Thoracic aorta (tissue), 2 donors: ENCODE results near the gene TGFB2. TPM values are rescaled to one million over a fixed set of nuclear protein-coding genes. Genes with fewer than 3 reads are reported as not detected.
A peak's percentile ranks its signal among the peaks of the same experiment; 100 is the strongest.

Experiments
- ATAC-seq: fragments of 150-250 bp; one replicate; pipeline ENCODE4 v1.8.0; 2017; ENCODE audit warnings: low read depth; ENCODE audit not compliant: insufficient number of reproducible peaks, low FRiP score
- DNase-seq: peaks from one replicate; pipeline ENCODE4 v3.0.0-alpha.2; 2020; ENCODE audit warnings: low spot score
- H3K27ac ChIP-seq, 2 donors: fragments of 200-600 bp; sonication (generic); 1 replicate in 1 of 2; 2 replicates in 1 of 2; pipeline ENCODE4 v1.5.1; 2016; ENCODE audit warnings: mild to moderate bottlenecking in 2 of 2, moderate library complexity in 2 of 2
- H3K27me3 ChIP-seq: fragments of 200-600 bp; sonication (generic); replicated peaks from 2 replicates; pipeline ENCODE4 v1.6.0; 2016; ENCODE audit warnings: mild to moderate bottlenecking; ENCODE audit not compliant: insufficient read depth
- H3K36me3 ChIP-seq: fragments of 200-600 bp; sonication (generic); one replicate; pipeline ENCODE4 v1.5.1; 2016
- H3K4me1 ChIP-seq, 2 donors: fragments of 200-600 bp; sonication (generic); 1 replicate in 1 of 2; 2 replicates in 1 of 2; pipeline versions ENCODE4 v1.5.1 to v1.6.0; 2016; ENCODE audit warnings: low read depth in 2 of 2, mild to moderate bottlenecking in 1 of 2; ENCODE audit not compliant: control insufficient read depth in 1 of 2
- H3K4me3 ChIP-seq: fragments of 200-600 bp; sonication (generic); 2 replicates; pipeline ENCODE4 v1.5.1; 2016; ENCODE audit warnings: mild to moderate bottlenecking
- H3K9me3 ChIP-seq: fragments of 200-600 bp; sonication (generic); 2 replicates; pipeline ENCODE4 v1.5.1; 2016
- total RNA-seq, 2 donors: library from RNA; depleted of rRNA; stranded (reverse); fragments of >200 nt; gene quantifications; one replicate each; pipeline versions ENCODE4 v1.1.0 to v1.2.3, GENCODE V29; 2016
- TF ChIP-seq, protein P1 (sequence below): fragments of 200-600 bp; sonication (generic); IDR thresholded peaks from one replicate; pipeline ENCODE4 v1.5.1; 2019; ENCODE audit warnings: antibody characterized with exemption

TGFB2 gene
- total RNA-seq, 2 donors from 2014 or later: 9.1 to 9.2 TPM

GRCh38 chr1:218466341-218467010, 121.3 kb downstream of the TGFB2 start:
- H3K4me1 ChIP-seq: peaks cover 28 to 49% of the 10 kb centered on the region in 2 donors
- H3K9me3 ChIP-seq: no peaks in the 10 kb centered on the region
- TF ChIP-seq, protein P1, sequence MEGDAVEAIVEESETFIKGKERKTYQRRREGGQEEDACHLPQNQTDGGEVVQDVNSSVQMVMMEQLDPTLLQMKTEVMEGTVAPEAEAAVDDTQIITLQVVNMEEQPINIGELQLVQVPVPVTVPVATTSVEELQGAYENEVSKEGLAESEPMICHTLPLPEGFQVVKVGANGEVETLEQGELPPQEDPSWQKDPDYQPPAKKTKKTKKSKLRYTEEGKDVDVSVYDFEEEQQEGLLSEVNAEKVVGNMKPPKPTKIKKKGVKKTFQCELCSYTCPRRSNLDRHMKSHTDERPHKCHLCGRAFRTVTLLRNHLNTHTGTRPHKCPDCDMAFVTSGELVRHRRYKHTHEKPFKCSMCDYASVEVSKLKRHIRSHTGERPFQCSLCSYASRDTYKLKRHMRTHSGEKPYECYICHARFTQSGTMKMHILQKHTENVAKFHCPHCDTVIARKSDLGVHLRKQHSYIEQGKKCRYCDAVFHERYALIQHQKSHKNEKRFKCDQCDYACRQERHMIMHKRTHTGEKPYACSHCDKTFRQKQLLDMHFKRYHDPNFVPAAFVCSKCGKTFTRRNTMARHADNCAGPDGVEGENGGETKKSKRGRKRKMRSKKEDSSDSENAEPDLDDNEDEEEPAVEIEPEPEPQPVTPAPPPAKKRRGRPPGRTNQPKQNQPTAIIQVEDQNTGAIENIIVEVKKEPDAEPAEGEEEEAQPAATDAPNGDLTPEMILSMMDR: no peak
- H3K27ac ChIP-seq: peak overlapping the region; percentile 31 to 67
- no peaks in the 10 kb centered on the region for H3K36me3 ChIP-seq
- ATAC-seq (no peak), DNase-seq (no peak)
- no peaks in the 10 kb centered on the region for H3K27me3 ChIP-seq
- H3K4me3 ChIP-seq: no peak overlapping the region

DNA sequence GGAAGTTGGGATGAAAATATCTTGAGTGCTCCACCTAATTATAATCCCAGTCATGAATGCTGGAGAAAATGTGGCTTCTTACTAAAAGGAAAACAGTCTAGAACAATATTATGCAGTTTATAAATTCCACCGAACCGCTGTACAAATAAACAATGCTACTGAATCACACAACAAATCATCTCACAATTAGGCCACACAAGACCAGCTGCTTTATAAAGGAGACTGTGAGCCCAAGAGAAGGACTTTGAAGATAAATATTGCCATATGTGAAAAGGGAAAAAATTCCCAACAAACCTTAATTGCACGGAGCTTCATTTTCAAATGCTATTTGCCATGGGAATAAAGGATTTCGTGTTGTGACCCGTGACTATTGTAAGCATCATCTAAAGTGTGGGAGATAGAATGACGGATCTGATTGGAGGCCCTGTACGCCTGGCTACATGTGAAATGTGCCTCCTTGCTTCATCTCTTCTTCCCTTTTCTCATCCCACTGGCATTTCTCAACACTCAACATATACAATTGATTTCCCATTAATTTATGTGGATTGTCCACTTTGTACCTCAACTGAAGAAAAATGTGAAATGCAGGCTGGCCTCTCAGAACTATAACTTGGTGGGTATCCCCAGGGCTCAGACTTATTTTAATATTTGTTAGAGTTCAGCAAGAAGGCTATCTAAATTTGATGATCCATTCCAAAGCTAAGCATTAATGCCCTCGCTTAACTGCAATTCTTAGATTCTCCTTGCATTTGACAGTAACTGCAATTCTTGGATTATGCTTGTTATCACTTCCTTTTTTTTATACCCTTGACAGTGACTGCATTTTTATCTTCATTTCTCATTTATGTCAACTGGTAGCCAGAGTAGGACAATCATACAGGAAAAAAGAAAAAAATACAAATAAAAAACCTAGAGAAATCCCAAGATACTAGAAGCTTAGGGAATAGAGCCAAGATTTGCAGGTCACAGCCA, 122.3 kb downstream of the TGFB2 start:
- TF ChIP-seq, protein P1: no peak
- no peak for DNase-seq
- Histone ChIP-seq H3K4me3 (no peak overlapping the region), H3K27me3 (no peaks in the 10 kb centered on the region), H3K27ac (peak overlapping the region; percentile 31 to 67), H3K4me1 (peaks cover 25 to 42% of the 10 kb centered on the region in 2 donors), H3K36me3 (no peaks in the 10 kb centered on the region), H3K9me3 (no peaks in the 10 kb centered on the region)
- no peak for ATAC-seq

DNA sequence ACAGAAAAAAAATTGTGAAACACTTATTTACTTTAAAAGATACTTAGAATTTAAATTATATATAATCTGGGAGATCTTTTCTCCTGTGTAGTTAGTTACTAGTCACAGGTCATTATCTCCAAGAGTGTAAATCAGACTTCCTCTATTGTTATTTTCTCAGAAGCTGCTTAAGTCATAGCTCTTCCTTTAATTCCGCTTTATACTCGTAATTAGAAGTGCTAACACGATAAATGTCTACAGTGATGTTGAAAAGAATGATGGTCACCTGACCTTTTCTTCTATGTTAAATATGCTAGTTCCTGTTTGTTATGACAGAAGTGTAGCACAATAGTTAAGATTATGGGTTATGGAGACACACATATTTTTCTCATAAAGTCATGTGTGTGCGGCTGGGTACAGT, 123.6 kb downstream of the TGFB2 start:
- no peak for ATAC-seq

DNA sequence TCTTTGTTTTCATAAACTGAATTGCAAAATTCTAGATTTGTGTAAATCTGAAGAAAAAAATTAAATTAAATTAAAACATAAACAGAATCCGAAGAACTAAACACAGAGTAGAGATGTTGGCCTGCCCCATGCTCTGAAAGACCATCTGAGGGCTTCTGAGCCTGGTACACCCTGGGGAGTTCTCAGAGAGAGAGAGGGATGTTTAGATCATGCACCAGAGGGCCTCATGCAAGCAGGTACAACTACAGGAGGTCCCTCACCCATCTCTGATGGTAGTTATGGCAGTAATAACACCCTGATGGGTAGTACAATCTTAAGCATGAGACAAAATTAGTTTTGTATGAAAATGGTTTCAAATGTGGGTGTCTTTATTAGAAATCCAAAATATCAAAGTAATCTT, 127.7 kb downstream of the TGFB2 start:
- no peak for ATAC-seq
- H3K27ac ChIP-seq: no peak overlapping the region
- H3K4me3 ChIP-seq: no peak overlapping the region
- no peak for DNase-seq
- no peaks in the 10 kb centered on the region for H3K9me3 ChIP-seq
- peaks cover 7 to 38% of the 10 kb centered on the region in 2 donors for H3K4me1 ChIP-seq
- TF ChIP-seq, protein P1: no peak
- H3K27me3 ChIP-seq: no peaks in the 10 kb centered on the region
- no peaks in the 10 kb centered on the region for H3K36me3 ChIP-seq

More for the DNA sequence above, 123.6 kb downstream of the TGFB2 start:
- Histone ChIP-seq H3K4me1 (peaks cover 15 to 34% of the 10 kb centered on the region in 2 donors), H3K4me3 (no peak overlapping the region), H3K27ac (peak overlapping the region in 1 of 2 donors; percentile 16), H3K36me3 (no peaks in the 10 kb centered on the region), H3K9me3 (no peaks in the 10 kb centered on the region), H3K27me3 (no peaks in the 10 kb centered on the region)
- TF ChIP-seq, protein P1: no peak
- DNase-seq: no peak

- TF ChIP-seq, protein P1: no peak
- Histone ChIP-seq H3K36me3 (no peaks in the 10 kb centered on the region), H3K4me1 (peaks cover 5 to 34% of the 10 kb centered on the region in 2 donors), H3K27ac (peak overlapping the region in 1 of 2 donors; percentile 47), H3K4me3 (no peak overlapping the region), H3K27me3 (no peaks in the 10 kb centered on the region), H3K9me3 (no peaks in the 10 kb centered on the region)
- DNase-seq: no peak
- ATAC-seq: no peak
These were observed 128.4 kb downstream of the TGFB2 start for GRCh38 chr1:218473522-218473921.
